Panc1 (cell line): ENCODE data around the gene WWOX. TPM values are rescaled to one million over a fixed set of nuclear protein-coding genes. Genes with fewer than 3 reads are reported as not detected.

Source experiments
- ATAC-seq: fragments of 200-7000 bp; cut with Tn5 transposase; 2 replicates; pipeline ENCODE4 v1.9.1; 2020; ENCODE audit warnings: mild to moderate bottlenecking, moderate library complexity
- BruUV-seq: library from RNA; stranded (reverse); fragments of 400-500 nt; replicated peaks from 2 replicates; lab custom pipeline; 2021; lab: Mats Ljungman, UMichigan
- CTCF ChIA-PET: fragments of 300-600 bp; sonication (Branson Sonifier 250); formaldehyde crosslinking; loops from one replicate; lab custom pipeline; 2022; ENCODE audit warnings: antibody characterized with exemption; lab: Charles Lee
- POLR2A ChIA-PET: fragments of 300-600 bp; sonication (Branson Sonifier 250); formaldehyde crosslinking; loops from one replicate; lab custom pipeline; 2022; ENCODE audit warnings: antibody characterized with exemption; lab: Charles Lee
- DNase-seq: peaks from one replicate; pipeline ENCODE4 v3.0.0-alpha.2; 2010; ENCODE audit warnings: low read depth, low spot score
- H3K27ac ChIP-seq: 2 replicates; pipeline ENCODE4 v1.5.1; 2011; ENCODE audit warnings: mild to moderate bottlenecking, low read length, inconsistent platforms
- H3K27me3 ChIP-seq: fragments of 200-500 bp; sonication (Bioruptor generic); 2 replicates; pipeline ENCODE4 v1.6.0; 2014; ENCODE audit warnings: low read length, inconsistent platforms; ENCODE audit not compliant: control insufficient read depth, insufficient read depth
- H3K36me3 ChIP-seq: fragments of 200-500 bp; sonication (Bioruptor generic); 2 replicates; pipeline ENCODE4 v1.5.1; 2014; ENCODE audit warnings: inconsistent platforms, mild to moderate bottlenecking, low read length, moderate library complexity; ENCODE audit not compliant: control insufficient read depth, insufficient read depth
- H3K4me1 ChIP-seq: 2 replicates; pipeline ENCODE4 v1.5.1; 2011; ENCODE audit warnings: inconsistent platforms, mild to moderate bottlenecking, low read length, moderate library complexity; ENCODE audit not compliant: control insufficient read depth, insufficient read depth
- H3K4me3 ChIP-seq, 2 experiments: 2 replicates each; pipeline ENCODE4 v1.5.1; 2011 to 2012; ENCODE audit warnings: low read depth in 2 of 2, low read length in 2 of 2, mild to moderate bottlenecking in 2 of 2, inconsistent platforms in 1 of 2, moderate library complexity in 1 of 2
- H3K9me3 ChIP-seq: fragments of 200-500 bp; sonication (Bioruptor generic); 2 replicates; pipeline ENCODE4 v1.5.1; 2014; ENCODE audit warnings: low read depth, mild to moderate bottlenecking, inconsistent platforms, low read length, moderate library complexity; ENCODE audit not compliant: control insufficient read depth, insufficient read depth
- POLR2AphosphoS5 ChIP-seq: IDR thresholded peaks from 2 replicates; pipeline ENCODE4 v1.6.1; 2012; ENCODE audit warnings: mild to moderate bottlenecking, low read depth, low read length, moderate library complexity
- REST ChIP-seq, 2 experiments: IDR thresholded peaks; 2 replicates each; pipeline ENCODE4 v1.6.1; 2011 to 2012; ENCODE audit warnings: low read depth in 2 of 2, control low read depth in 1 of 2, low read length in 1 of 2, mild to moderate bottlenecking in 1 of 2, moderate library complexity in 1 of 2; ENCODE audit not compliant: insufficient read depth in 1 of 2
- SIN3A ChIP-seq: IDR thresholded peaks from 2 replicates; pipeline ENCODE4 v1.6.1; 2012; ENCODE audit warnings: low read depth, mild to moderate bottlenecking, low read length, moderate library complexity, borderline replicate concordance; ENCODE audit not compliant: insufficient read depth
- TCF7L2 ChIP-seq: IDR thresholded peaks from 2 replicates; pipeline ENCODE4 v1.6.1; 2011; ENCODE audit warnings: mild to moderate bottlenecking, low read depth, low read length, inconsistent platforms
- in situ Hi-C: cut with HindIII; loops from 2 replicates; pipeline ENCODE4 v1.10.0; 2016; ENCODE audit warnings: low sequenced_read_pairs, low pct_unique_long_range_greater_than_20kb
- intact Hi-C: fragments of 100-400 bp; cut with micrococcal nuclease; formaldehyde crosslinking; loops from one replicate; pipeline ENCODE4 v1.10.0; 2022; ENCODE audit not compliant: unreplicated experiment
- total RNA-seq: library from RNA; stranded (reverse); gene quantifications from one replicate; pipeline ENCODE4 v1.2.1, GENCODE V29; 2021; ENCODE audit not compliant: unreplicated experiment
- TF ChIP-seq, protein P1 (sequence below): fragments of 450-650 bp; IDR thresholded peaks from 2 replicates; pipeline ENCODE4 v1.5.1; 2017; ENCODE audit warnings: mild to moderate bottlenecking

The WWOX gene
- total RNA-seq, 1 experiment from 2014 or later, result 12.5 TPM

DNA sequence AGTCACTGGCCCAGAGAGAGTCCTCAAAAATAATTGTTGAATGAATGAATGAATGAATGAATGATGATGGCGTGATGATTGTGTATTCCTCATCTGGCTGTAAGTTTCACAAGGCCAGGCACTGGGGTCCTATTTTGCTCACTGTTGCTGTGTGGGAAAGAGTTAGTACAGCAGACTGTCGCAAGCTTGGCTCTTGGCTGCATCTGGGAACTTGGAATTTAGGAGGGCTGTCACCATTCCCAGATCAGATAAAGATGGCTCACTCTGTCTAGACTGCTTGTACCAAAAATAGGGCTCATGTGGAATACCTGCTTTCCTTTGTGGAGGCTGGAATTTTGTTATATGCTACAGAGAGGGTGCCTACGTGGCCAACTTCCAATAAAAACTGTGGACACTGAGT lies 530.6 kb downstream of the WWOX start:
- ATAC-seq, result no peak
- ChIA-PET POLR2A (no interaction called here), CTCF (no interaction called here)
- in situ Hi-C loops, result no loop called here
- no peaks in the 10 kb centered on the region for H3K36me3 ChIP-seq
- no peak overlapping the region for H3K4me3 ChIP-seq
- no peaks in the 10 kb centered on the region for H3K4me1 ChIP-seq
- no peaks in the 10 kb centered on the region for H3K9me3 ChIP-seq
- no TSS peak for BruUV-seq
- no peak for TF ChIP-seq TCF7L2
- TF ChIP-seq, protein P1, sequence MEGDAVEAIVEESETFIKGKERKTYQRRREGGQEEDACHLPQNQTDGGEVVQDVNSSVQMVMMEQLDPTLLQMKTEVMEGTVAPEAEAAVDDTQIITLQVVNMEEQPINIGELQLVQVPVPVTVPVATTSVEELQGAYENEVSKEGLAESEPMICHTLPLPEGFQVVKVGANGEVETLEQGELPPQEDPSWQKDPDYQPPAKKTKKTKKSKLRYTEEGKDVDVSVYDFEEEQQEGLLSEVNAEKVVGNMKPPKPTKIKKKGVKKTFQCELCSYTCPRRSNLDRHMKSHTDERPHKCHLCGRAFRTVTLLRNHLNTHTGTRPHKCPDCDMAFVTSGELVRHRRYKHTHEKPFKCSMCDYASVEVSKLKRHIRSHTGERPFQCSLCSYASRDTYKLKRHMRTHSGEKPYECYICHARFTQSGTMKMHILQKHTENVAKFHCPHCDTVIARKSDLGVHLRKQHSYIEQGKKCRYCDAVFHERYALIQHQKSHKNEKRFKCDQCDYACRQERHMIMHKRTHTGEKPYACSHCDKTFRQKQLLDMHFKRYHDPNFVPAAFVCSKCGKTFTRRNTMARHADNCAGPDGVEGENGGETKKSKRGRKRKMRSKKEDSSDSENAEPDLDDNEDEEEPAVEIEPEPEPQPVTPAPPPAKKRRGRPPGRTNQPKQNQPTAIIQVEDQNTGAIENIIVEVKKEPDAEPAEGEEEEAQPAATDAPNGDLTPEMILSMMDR, result no peak
- no peak for TF ChIP-seq REST (IDR thresholded peaks at IDR 0.05; ENCODE audit: insufficient read depth in 1 of 2, low read depth in 2 of 2, low read length in 1 of 2)
- no peak for TF ChIP-seq SIN3A
- no peak for TF ChIP-seq POLR2AphosphoS5
- intact Hi-C loops, result no loop called here
- H3K27me3 ChIP-seq, result no peaks in the 10 kb centered on the region
- DNase-seq, result no peak
- no peak overlapping the region for H3K27ac ChIP-seq

DNA sequence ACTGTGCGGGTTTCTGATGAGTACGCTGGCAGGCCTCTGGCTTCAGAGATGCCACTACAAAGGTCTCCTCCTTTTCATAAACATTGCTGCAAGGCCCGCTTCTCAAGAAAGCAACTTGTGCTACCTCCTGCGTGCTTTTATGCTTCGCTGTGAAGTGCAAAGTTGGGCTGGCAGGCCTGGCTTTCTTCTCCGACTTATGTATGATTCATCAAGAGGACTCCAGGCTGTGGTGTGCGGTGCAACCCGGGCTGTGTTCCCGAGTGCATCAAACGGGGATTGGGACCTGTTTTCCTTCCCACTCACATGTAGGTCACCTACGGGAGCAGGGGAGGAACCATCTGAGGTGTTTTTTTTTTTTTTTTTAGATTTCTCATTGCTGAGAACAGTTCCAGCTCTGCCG lies 534.1 kb downstream of the WWOX start:
- H3K36me3 ChIP-seq, result no peaks in the 10 kb centered on the region
- ChIA-PET POLR2A (no interaction called here), CTCF (no interaction called here)
- no peaks in the 10 kb centered on the region for H3K4me1 ChIP-seq
- no peaks in the 10 kb centered on the region for H3K9me3 ChIP-seq
- no peaks in the 10 kb centered on the region for H3K27me3 ChIP-seq
- BruUV-seq, result no TSS peak
- H3K4me3 ChIP-seq, result no peak overlapping the region
- no peak for TF ChIP-seq POLR2AphosphoS5
- TF ChIP-seq, protein P1, result no peak
- intact Hi-C loops, result no loop called here
- in situ Hi-C loops, result no loop called here
- DNase-seq, result no peak
- no peak overlapping the region for H3K27ac ChIP-seq
- no peak for ATAC-seq

- intact Hi-C loops, result no loop called here
- Histone ChIP-seq H3K9me3 (no peaks in the 10 kb centered on the region), H3K27me3 (no peaks in the 10 kb centered on the region), H3K4me3 (no peak overlapping the region), H3K27ac (no peak overlapping the region), H3K36me3 (no peaks in the 10 kb centered on the region), H3K4me1 (no peaks in the 10 kb centered on the region)
- ChIA-PET CTCF (no interaction called here), POLR2A (no interaction called here)
- DNase-seq (no peak), ATAC-seq (no peak)
- in situ Hi-C loops, result no loop called here
- no TSS peak for BruUV-seq
- TF ChIP-seq SIN3A (no peak), TCF7L2 (no peak), REST (IDR thresholded peaks at IDR 0.05; ENCODE audit: insufficient read depth in 1 of 2, low read depth in 2 of 2, low read length in 1 of 2) (no peak), POLR2AphosphoS5 (no peak)
- TF ChIP-seq, protein P1, result no peak
Observed at GRCh38 chr16:78635807-78636206, 536.4 kb downstream of the WWOX start.
